GM23338 (cell line): Measurements from ENCODE around the gene MYO16. TPM values are rescaled to one million over a fixed set of nuclear protein-coding genes. Genes with fewer than 3 reads are reported as not detected.

Experiments used
- ATAC-seq: fragments of 200-7000 bp; cut with Tn5 transposase; 3 replicates; pipeline ENCODE4 v1.9.1; 2020
- DNase-seq: peaks from one replicate; pipeline ENCODE4 v3.0.0-alpha.2; 2015; ENCODE audit warnings: low spot score
- H2AFZ ChIP-seq: fragments of 200-600 bp; sonication (generic); 2 replicates; pipeline ENCODE4 v1.8.0; 2016; ENCODE audit warnings: antibody characterized with exemption, mild to moderate bottlenecking, moderate library complexity
- H3F3A ChIP-seq: fragments of 200-600 bp; sonication (generic); replicated peaks from 2 replicates; pipeline ENCODE4 v1.8.0; 2017; ENCODE audit warnings: antibody characterized with exemption, mixed run types, low read depth
- H3K27ac ChIP-seq: fragments of 200-600 bp; sonication (generic); 2 replicates; pipeline ENCODE4 v1.6.1; 2016; ENCODE audit warnings: low read depth
- H3K27me3 ChIP-seq: fragments of 200-600 bp; sonication (generic); 2 replicates; pipeline ENCODE4 v1.8.0; 2016; ENCODE audit warnings: mild to moderate bottlenecking, mixed run types, moderate library complexity; ENCODE audit not compliant: insufficient read depth
- H3K36me3 ChIP-seq: fragments of 200-600 bp; sonication (generic); 2 replicates; pipeline ENCODE4 v1.8.0; 2016; ENCODE audit warnings: mild to moderate bottlenecking; ENCODE audit not compliant: insufficient read depth
- H3K4me1 ChIP-seq: fragments of 200-600 bp; sonication (generic); 2 replicates; pipeline ENCODE4 v1.8.0; 2016; ENCODE audit warnings: mild to moderate bottlenecking, moderate library complexity; ENCODE audit not compliant: insufficient read depth
- H3K4me2 ChIP-seq: fragments of 200-600 bp; sonication (generic); 2 replicates; pipeline ENCODE4 v1.7.1; 2017; ENCODE audit warnings: mixed run types
- H3K4me3 ChIP-seq: fragments of 200-600 bp; sonication (generic); 2 replicates; pipeline ENCODE4 v1.6.1; 2016; ENCODE audit warnings: mixed run types
- H3K79me2 ChIP-seq: fragments of 200-600 bp; sonication (generic); replicated peaks from 2 replicates; pipeline ENCODE4 v1.8.0; 2017; ENCODE audit warnings: mild to moderate bottlenecking; ENCODE audit not compliant: insufficient read depth
- H3K9me2 ChIP-seq: fragments of 200-600 bp; sonication (generic); 2 replicates; pipeline ENCODE4 v1.8.0; 2017; ENCODE audit not compliant: insufficient read depth
- H4K20me1 ChIP-seq: fragments of 200-600 bp; sonication (generic); replicated peaks from 2 replicates; pipeline ENCODE4 v1.8.0; 2017; ENCODE audit warnings: mild to moderate bottlenecking; ENCODE audit not compliant: insufficient read depth
- H3K27ac Mint-ChIP-seq: 2 replicates; pipeline ENCODE4 v1.8.0; 2020; ENCODE audit warnings: inconsistent platforms, mild to moderate bottlenecking, moderate library complexity, mixed read lengths
- H3K27me3 Mint-ChIP-seq: 3 replicates; pipeline ENCODE4 v1.8.0; 2022; ENCODE audit warnings: low read depth, mild to moderate bottlenecking, moderate library complexity, mixed read lengths, inconsistent platforms; ENCODE audit not compliant: insufficient read depth, poor library complexity
- H3K36me3 Mint-ChIP-seq: 3 replicates; pipeline ENCODE4 v1.8.0; 2021; ENCODE audit warnings: low read depth, mild to moderate bottlenecking, inconsistent platforms, moderate library complexity, mixed read lengths
- H3K4me1 Mint-ChIP-seq: 3 replicates; pipeline ENCODE4 v1.8.0; 2020; ENCODE audit warnings: mild to moderate bottlenecking, inconsistent platforms, mixed read lengths
- H3K4me3 Mint-ChIP-seq: 3 replicates; pipeline ENCODE4 v1.8.0; 2021; ENCODE audit warnings: moderate library complexity, mild to moderate bottlenecking, inconsistent platforms, mixed read lengths
- H3K9me3 Mint-ChIP-seq: 3 replicates; pipeline ENCODE4 v1.8.0; 2020; ENCODE audit warnings: moderate library complexity, mild to moderate bottlenecking, inconsistent platforms, mixed read lengths
- CREB1 ChIP-seq: fragments of 250-450 bp; sonication (Bioruptor Pico); IDR thresholded peaks from 2 replicates; pipeline ENCODE4 v1.5.0; 2020; ENCODE audit warnings: low read depth, mild to moderate bottlenecking, moderate library complexity
- CTCF ChIP-seq, 2 experiments: fragments of 200-600 bp in 1 of 2; sonication (generic) in 1 of 2; conservative IDR thresholded peaks; 2 replicates each; pipeline versions ENCODE4 v1.5.1 to v1.6.1; 2016 to 2017; ENCODE audit warnings: antibody characterized with exemption in 2 of 2, low read depth in 2 of 2, mild to moderate bottlenecking in 2 of 2, moderate library complexity in 1 of 2
- ETS1 ChIP-seq: IDR thresholded peaks from 2 replicates; pipeline ENCODE4 v1.6.1; 2016; ENCODE audit warnings: antibody characterized with exemption
- EZH2 ChIP-seq: fragments of 200-600 bp; sonication (generic); IDR thresholded peaks from one replicate; pipeline ENCODE4 v1.8.0; 2017; ENCODE audit warnings: antibody characterized with exemption, mild to moderate bottlenecking, low read depth; ENCODE audit not compliant: unreplicated experiment
- EZH2phosphoT487 ChIP-seq: fragments of 200-600 bp; sonication (generic); IDR thresholded peaks from one replicate; pipeline ENCODE4 v1.8.1; 2018; ENCODE audit warnings: antibody characterized with exemption; ENCODE audit not compliant: unreplicated experiment
- JUNB ChIP-seq: IDR thresholded peaks from one replicate; pipeline ENCODE4 v1.6.1; 2016; ENCODE audit warnings: antibody characterized with exemption; ENCODE audit not compliant: unreplicated experiment
- NANOG ChIP-seq: IDR thresholded peaks from 2 replicates; pipeline ENCODE4 v1.6.1; 2016; ENCODE audit warnings: antibody characterized with exemption, borderline replicate concordance
- POLR2AphosphoS5 ChIP-seq: IDR thresholded peaks from 2 replicates; pipeline ENCODE4 v1.6.1; 2016; ENCODE audit warnings: antibody characterized with exemption, low read depth
- REST ChIP-seq: IDR thresholded peaks from one replicate; pipeline ENCODE4 v1.6.1; 2018; ENCODE audit warnings: antibody characterized with exemption; ENCODE audit not compliant: unreplicated experiment
- STAT1 ChIP-seq: IDR thresholded peaks from one replicate; pipeline ENCODE4 v1.6.1; 2016; ENCODE audit warnings: antibody characterized with exemption; ENCODE audit not compliant: unreplicated experiment
- ZNF114 ChIP-seq: fragments of 250-450 bp; sonication (Bioruptor Pico); IDR thresholded peaks from 2 replicates; pipeline ENCODE4 v1.5.0; 2020; ENCODE audit warnings: mild to moderate bottlenecking, moderate library complexity
- ZNF331 ChIP-seq: fragments of 250-450 bp; sonication (Bioruptor Pico); IDR thresholded peaks from 2 replicates; pipeline ENCODE4 v1.5.0; 2020; ENCODE audit warnings: low read depth, mild to moderate bottlenecking, moderate library complexity
- ZNF462 ChIP-seq: fragments of 250-450 bp; sonication (Bioruptor Pico); IDR thresholded peaks from 2 replicates; pipeline ENCODE4 v1.5.0; 2020; ENCODE audit warnings: mild to moderate bottlenecking, moderate library complexity
- polyA plus RNA-seq: library from polyadenylated mRNA; unstranded; fragments of >200 nt; fragmentation: Nextera tagmentation; extraction: Ambion mirVana; gene quantifications from 2 replicates; pipeline ENCODE4 v1.2.1, GENCODE V29; 2016
- total RNA-seq: library from RNA; depleted of rRNA; stranded (reverse); fragments of >200 nt; shearing (Covaris generic); gene quantifications from 2 replicates; pipeline ENCODE4 v1.2.3, GENCODE V29; 2014

MYO16 gene
- total and polyA plus RNA-seq, 2 experiments from 2014 or later, result 0.10 to 0.13 TPM

GRCh38 chr13:108812661-108813060 is 183.2 kb downstream of the MYO16 start:
- H3K4me2 ChIP-seq, result no peak overlapping the region
- H3K36me3 Mint-ChIP-seq, result no peaks in the 10 kb centered on the region
- H3K4me1 Mint-ChIP-seq, result peaks cover 14% of the 10 kb centered on the region
- no peak overlapping the region for H2AFZ ChIP-seq
- no peak overlapping the region for H3K27ac ChIP-seq
- no peaks in the 10 kb centered on the region for H4K20me1 ChIP-seq
- H3K9me3 Mint-ChIP-seq, result no peaks in the 10 kb centered on the region
- H3K79me2 ChIP-seq, result no peaks in the 10 kb centered on the region
- DNase-seq, result no peak
- H3K4me3 Mint-ChIP-seq, result no peak overlapping the region
- H3K36me3 ChIP-seq, result no peaks in the 10 kb centered on the region
- H3K4me3 ChIP-seq, result no peak overlapping the region
- no peaks in the 10 kb centered on the region for H3K27me3 ChIP-seq
- no peaks in the 10 kb centered on the region for H3K27me3 Mint-ChIP-seq
- peaks cover 9% of the 10 kb centered on the region; the same call in 1 of the 2 replicates for H3K4me1 ChIP-seq
- no peaks in the 10 kb centered on the region for H3F3A ChIP-seq
- no peak for ATAC-seq
- TF ChIP-seq NANOG (no peak), ZNF331 (CRISPR knock-in tag) (no peak), EZH2 (no peak), REST (no peak), JUNB (no peak), ETS1 (no peak), STAT1 (no peak), POLR2AphosphoS5 (no peak), CTCF (conservative IDR thresholded peaks at IDR 0.05; ENCODE audit: low read depth in 2 of 2) (no peak), ZNF462 (CRISPR knock-in tag) (no peak), CREB1 (CRISPR knock-in tag) (no peak), EZH2phosphoT487 (no peak), ZNF114 (CRISPR knock-in tag) (no peak)
- peaks cover 7% of the 10 kb centered on the region; the same call in 1 of the 2 replicates for H3K9me2 ChIP-seq
- no peak overlapping the region for H3K27ac Mint-ChIP-seq
